HepG2 (cell line): Measurements from ENCODE around the gene GNA14. TPM values are rescaled to one million over a fixed set of nuclear protein-coding genes. Genes with fewer than 3 reads are reported as not detected.

Experiments
- BCL6 ChIP-seq: IDR thresholded peaks from 2 replicates; pipeline ENCODE4 v1.6.1; 2016; ENCODE audit warnings: missing genetic modification reagents, missing compliant biosample characterization
- CREM ChIP-seq, 2 experiments: sonication (generic) in 1 of 2; formaldehyde crosslinking in 1 of 2; IDR thresholded peaks; 2 replicates each; pipeline versions ENCODE4 v1.4.0 to v1.6.1; 2016 to 2020; ENCODE audit warnings: antibody characterized with exemption in 1 of 2, mild to moderate bottlenecking in 1 of 2, missing genetic modification reagents in 1 of 2
- DBP ChIP-seq: sonication (generic); formaldehyde crosslinking; IDR thresholded peaks from 2 replicates; pipeline ENCODE4 v1.4.0; 2020; ENCODE audit warnings: missing genetic modification reagents; ENCODE audit errors: not compliant biosample characterization
- EHMT2 ChIP-seq: fragments of 200-600 bp; sonication (generic); IDR thresholded peaks from 2 replicates; pipeline ENCODE4 v1.7.0; 2017; ENCODE audit warnings: antibody characterized with exemption, low read depth, low read length, borderline replicate concordance
- HDAC2 ChIP-seq: sonication (generic); formaldehyde crosslinking; IDR thresholded peaks from 2 replicates; pipeline ENCODE4 v1.4.0; 2020; ENCODE audit warnings: missing genetic modification reagents
- IRX3 ChIP-seq: sonication (generic); formaldehyde crosslinking; IDR thresholded peaks from 2 replicates; pipeline ENCODE4 v1.8.1; 2023; ENCODE audit warnings: mild to moderate bottlenecking, low read depth, missing genetic modification reagents, borderline replicate concordance
- KMT2A ChIP-seq: sonication (generic); formaldehyde crosslinking; IDR thresholded peaks from 2 replicates; pipeline ENCODE4 v1.4.0; 2020; ENCODE audit warnings: missing genetic modification reagents
- POLR2A ChIP-seq, 2 experiments: IDR thresholded peaks; 2 replicates each; pipeline ENCODE4 v1.6.1; 2011; ENCODE audit warnings: low read depth in 2 of 2, low read length in 2 of 2, mild to moderate bottlenecking in 1 of 2, moderate library complexity in 1 of 2; ENCODE audit not compliant: insufficient read depth in 1 of 2
- ZBTB3 ChIP-seq: sonication (generic); formaldehyde crosslinking; IDR thresholded peaks from 2 replicates; pipeline ENCODE4 v1.4.0; 2020; ENCODE audit warnings: low read depth, mild to moderate bottlenecking, moderate library complexity, missing genetic modification reagents, borderline replicate concordance
- ZGPAT ChIP-seq: IDR thresholded peaks from 2 replicates; pipeline ENCODE4 v1.6.1; 2016; ENCODE audit warnings: mild to moderate bottlenecking
- ZNF766 ChIP-seq: sonication (generic); formaldehyde crosslinking; IDR thresholded peaks from 2 replicates; pipeline ENCODE4 v1.5.0; 2020; ENCODE audit warnings: missing genetic modification reagents, borderline replicate concordance
- polyA plus RNA-seq, 8 experiments: library from polyadenylated mRNA; depleted of rRNA in 3 of 8; stranded (reverse) in 7 of 8; unstranded in 1 of 8; fragments of >200 nt; fragmentation: Illumina TruSeq in 4 of 8; extraction: Trizol in 4 of 8; gene quantifications; 2 replicates each; pipeline versions ENCODE4 v1.2.1 to v1.2.3, GENCODE V29; 2011 to 2016; ENCODE audit warnings: low read depth in 4 of 8, missing spikeins in 1 of 8, mixed read lengths in 1 of 8; ENCODE audit not compliant: insufficient read depth in 1 of 8
- total RNA-seq, 5 experiments: library from RNA; depleted of rRNA; stranded (reverse); fragments of >200 nt; fragmentation: Illumina TruSeq; extraction: Trizol; gene quantifications; 2 replicates each; pipeline ENCODE4 v1.2.3, GENCODE V29; 2016; ENCODE audit warnings: low read depth in 1 of 5
- TF ChIP-seq, protein P1 (sequence below): sonication (generic); formaldehyde crosslinking; IDR thresholded peaks from 2 replicates; pipeline ENCODE4 v1.4.0; 2020; ENCODE audit warnings: mild to moderate bottlenecking, missing genetic modification reagents
- TF ChIP-seq, protein P2 (sequence below): sonication (generic); formaldehyde crosslinking; conservative IDR thresholded peaks from 2 replicates; pipeline ENCODE4 v1.4.0; 2020; ENCODE audit warnings: missing genetic modification reagents
- TF ChIP-seq, protein P3 (sequence below): fragments of 450-650 bp; IDR thresholded peaks from 2 replicates; pipeline ENCODE4 v1.6.1; 2016

Gene GNA14
- total and polyA plus RNA-seq, 2 of the 13 experiments (the other 11 are each of a cell fraction or from before 2014, with no cell fraction given) = not detected

GRCh38 chr9:77512876-77513275 is 135.2 kb downstream of the GNA14 start (continued):
- TF ChIP-seq ZBTB3 (CRISPR knock-in tag) = no peak
- TF ChIP-seq, protein P1, sequence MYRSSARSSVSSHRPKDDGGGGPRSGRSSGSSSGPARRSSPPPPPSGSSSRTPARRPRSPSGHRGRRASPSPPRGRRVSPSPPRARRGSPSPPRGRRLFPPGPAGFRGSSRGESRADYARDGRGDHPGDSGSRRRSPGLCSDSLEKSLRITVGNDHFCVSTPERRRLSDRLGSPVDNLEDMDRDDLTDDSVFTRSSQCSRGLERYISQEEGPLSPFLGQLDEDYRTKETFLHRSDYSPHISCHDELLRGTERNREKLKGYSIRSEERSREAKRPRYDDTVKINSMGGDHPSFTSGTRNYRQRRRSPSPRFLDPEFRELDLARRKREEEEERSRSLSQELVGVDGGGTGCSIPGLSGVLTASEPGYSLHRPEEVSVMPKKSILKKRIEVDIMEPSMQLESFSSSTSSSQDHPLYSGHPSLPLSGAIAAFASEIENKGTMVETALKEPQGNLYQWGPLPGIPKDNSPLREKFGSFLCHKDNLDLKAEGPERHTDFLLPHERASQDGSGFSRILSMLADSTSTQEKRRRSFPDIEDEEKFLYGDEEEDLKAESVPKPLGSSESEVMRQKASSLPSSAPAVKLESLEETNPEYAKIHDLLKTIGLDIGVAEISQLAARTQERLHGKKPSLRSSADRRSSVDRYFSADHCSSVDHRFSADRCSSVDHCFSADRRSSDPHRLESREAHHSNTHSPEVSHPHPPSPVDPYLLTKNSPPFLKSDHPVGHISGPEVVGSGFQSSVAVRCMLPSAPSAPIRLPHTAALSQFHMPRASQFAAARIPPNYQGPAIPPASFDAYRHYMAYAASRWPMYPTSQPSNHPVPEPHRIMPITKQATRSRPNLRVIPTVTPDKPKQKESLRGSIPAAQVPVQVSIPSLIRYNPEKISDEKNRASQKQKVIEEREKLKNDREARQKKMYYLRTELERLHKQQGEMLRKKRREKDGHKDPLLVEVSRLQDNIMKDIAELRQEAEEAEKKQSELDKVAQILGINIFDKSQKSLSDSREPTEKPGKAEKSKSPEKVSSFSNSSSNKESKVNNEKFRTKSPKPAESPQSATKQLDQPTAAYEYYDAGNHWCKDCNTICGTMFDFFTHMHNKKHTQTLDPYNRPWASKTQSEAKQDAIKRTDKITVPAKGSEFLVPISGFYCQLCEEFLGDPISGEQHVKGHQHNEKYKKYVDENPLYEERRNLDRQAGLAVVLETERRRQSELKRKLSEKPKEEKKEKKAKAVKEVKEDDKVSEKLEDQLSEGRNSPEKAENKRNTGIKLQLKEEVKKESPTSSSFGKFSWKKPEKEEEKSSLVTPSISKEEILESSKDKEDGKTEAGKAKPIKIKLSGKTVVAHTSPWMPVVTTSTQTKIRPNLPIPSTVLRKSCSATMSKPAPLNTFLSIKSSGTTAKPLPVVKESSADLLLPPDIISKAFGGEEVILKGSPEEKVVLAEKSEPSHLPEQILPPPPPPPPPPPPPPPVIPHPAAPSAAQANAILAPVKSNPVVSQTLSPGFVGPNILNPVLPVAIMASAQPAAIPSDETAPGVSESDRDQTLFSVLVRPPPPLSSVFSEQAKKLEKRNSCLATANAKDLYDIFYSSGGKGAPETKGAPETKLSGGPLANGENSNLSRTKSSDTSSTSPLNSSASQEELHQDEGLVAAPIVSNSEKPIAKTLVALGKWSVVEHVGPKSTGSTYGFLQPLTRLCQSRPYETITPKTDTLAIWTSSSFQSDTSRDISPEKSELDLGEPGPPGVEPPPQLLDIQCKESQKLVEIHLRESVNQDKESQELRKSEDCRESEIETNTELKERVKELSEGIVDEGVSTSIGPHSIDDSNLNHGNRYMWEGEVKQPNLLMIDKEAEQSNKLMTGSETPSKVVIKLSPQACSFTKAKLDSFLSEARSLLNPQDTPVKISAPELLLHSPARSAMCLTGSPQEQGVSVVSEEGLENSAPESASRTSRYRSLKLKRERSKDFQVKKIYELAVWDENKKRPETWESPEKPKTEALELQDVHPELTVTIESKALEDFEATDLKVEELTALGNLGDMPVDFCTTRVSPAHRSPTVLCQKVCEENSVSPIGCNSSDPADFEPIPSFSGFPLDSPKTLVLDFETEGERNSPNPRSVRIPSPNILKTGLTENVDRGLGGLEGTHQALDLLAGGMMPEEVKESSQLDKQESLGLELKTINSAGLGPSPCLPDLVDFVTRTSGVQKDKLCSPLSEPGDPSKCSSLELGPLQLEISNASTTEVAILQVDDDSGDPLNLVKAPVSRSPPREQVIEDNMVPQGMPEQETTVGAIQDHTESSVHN (CRISPR knock-in tag) = no peak
- TF ChIP-seq DBP (CRISPR knock-in tag) = no peak
- peak; percentile 81 for TF ChIP-seq ZGPAT (CRISPR knock-in tag)
- TF ChIP-seq HDAC2 (CRISPR knock-in tag) = peak; percentile 75
- peak; percentile 55 for TF ChIP-seq CREM (IDR thresholded peaks at IDR 0.05)
- TF ChIP-seq CREM (CRISPR knock-in tag; IDR thresholded peaks at IDR 0.05) = no peak
- TF ChIP-seq EHMT2 = no peak
- TF ChIP-seq, protein P2, sequence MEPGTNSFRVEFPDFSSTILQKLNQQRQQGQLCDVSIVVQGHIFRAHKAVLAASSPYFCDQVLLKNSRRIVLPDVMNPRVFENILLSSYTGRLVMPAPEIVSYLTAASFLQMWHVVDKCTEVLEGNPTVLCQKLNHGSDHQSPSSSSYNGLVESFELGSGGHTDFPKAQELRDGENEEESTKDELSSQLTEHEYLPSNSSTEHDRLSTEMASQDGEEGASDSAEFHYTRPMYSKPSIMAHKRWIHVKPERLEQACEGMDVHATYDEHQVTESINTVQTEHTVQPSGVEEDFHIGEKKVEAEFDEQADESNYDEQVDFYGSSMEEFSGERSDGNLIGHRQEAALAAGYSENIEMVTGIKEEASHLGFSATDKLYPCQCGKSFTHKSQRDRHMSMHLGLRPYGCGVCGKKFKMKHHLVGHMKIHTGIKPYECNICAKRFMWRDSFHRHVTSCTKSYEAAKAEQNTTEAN (CRISPR knock-in tag) = 0 out of 2 replicates have a peak, but pooled peaks have one; percentile 43
- TF ChIP-seq ZNF766 = no peak
- TF ChIP-seq, protein P3, sequence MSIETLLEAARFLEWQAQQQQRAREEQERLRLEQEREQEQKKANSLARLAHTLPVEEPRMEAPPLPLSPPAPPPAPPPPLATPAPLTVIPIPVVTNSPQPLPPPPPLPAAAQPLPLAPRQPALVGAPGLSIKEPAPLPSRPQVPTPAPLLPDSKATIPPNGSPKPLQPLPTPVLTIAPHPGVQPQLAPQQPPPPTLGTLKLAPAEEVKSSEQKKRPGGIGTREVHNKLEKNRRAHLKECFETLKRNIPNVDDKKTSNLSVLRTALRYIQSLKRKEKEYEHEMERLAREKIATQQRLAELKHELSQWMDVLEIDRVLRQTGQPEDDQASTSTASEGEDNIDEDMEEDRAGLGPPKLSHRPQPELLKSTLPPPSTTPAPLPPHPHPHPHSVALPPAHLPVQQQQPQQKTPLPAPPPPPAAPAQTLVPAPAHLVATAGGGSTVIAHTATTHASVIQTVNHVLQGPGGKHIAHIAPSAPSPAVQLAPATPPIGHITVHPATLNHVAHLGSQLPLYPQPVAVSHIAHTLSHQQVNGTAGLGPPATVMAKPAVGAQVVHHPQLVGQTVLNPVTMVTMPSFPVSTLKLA = no peak
- TF ChIP-seq IRX3 (CRISPR knock-in tag) = no peak
- peak; percentile 86 for TF ChIP-seq BCL6 (CRISPR knock-in tag)
- TF ChIP-seq POLR2A (IDR thresholded peaks at IDR 0.05; ENCODE audit: insufficient read depth in 1 of 2, low read depth in 2 of 2, low read length in 2 of 2) = no peak
- TF ChIP-seq KMT2A = no peak
